Aorta (tissue), 5 donors: ENCODE data around the gene IQSEC1. TPM values are rescaled to one million over a fixed set of nuclear protein-coding genes. Genes with fewer than 3 reads are reported as not detected.

ENCODE experiments used
- ATAC-seq: fragments of 200-7000 bp; cut with Tn5 transposase; one replicate; pipeline ENCODE4 v1.9.1; 2022; ENCODE audit warnings: moderate library complexity; ENCODE audit not compliant: low FRiP score
- DNase-seq, 2 donors: peaks; one replicate each; pipeline ENCODE4 v3.0.0-alpha.2; 2020
- H3K27ac ChIP-seq, 2 donors: one replicate each; pipeline ENCODE4 v1.5.1; 2013; ENCODE audit warnings: low read length in 2 of 2, mild to moderate bottlenecking in 2 of 2, moderate library complexity in 2 of 2, control low read depth in 1 of 2, inconsistent platforms in 1 of 2, low read depth in 1 of 2
- H3K27me3 ChIP-seq, 2 donors: one replicate each; pipeline ENCODE4 v1.6.1; 2013; ENCODE audit warnings: control low read depth in 1 of 2, low read length in 1 of 2, mild to moderate bottlenecking in 1 of 2, moderate library complexity in 1 of 2; ENCODE audit not compliant: insufficient read depth in 2 of 2, control insufficient read depth in 1 of 2
- H3K36me3 ChIP-seq, 2 donors: one replicate each; pipeline ENCODE4 v1.6.1; 2013; ENCODE audit warnings: control low read depth in 1 of 2, low read length in 1 of 2, mild to moderate bottlenecking in 1 of 2; ENCODE audit not compliant: insufficient read depth in 2 of 2, control insufficient read depth in 1 of 2
- H3K4me1 ChIP-seq, 2 donors: one replicate each; pipeline ENCODE4 v1.6.1; 2013; ENCODE audit warnings: low read length in 2 of 2, control low read depth in 1 of 2, mild to moderate bottlenecking in 1 of 2, moderate library complexity in 1 of 2; ENCODE audit not compliant: insufficient read depth in 2 of 2, control insufficient read depth in 1 of 2
- H3K4me3 ChIP-seq, 2 donors: one replicate each; pipeline ENCODE4 v1.5.1; 2013; ENCODE audit warnings: low read length in 2 of 2, control low read depth in 1 of 2, mild to moderate bottlenecking in 1 of 2
- H3K9me3 ChIP-seq: one replicate; pipeline ENCODE4 v1.6.1; 2013; ENCODE audit warnings: mild to moderate bottlenecking, low read length; ENCODE audit not compliant: control insufficient read depth
- WGBS, 2 donors: extraction: QIAGEN DNeasy Blood & Tissue Kit; methylation state at CpG; one replicate each; pipeline ENCODE4 v1.1.7; 2013; 5-methylcytosine and 5-hydroxymethylcytosine counted together
- intact Hi-C, 2 donors: fragments of 100-400 bp; cut with DNase I; formaldehyde crosslinking; loops; one replicate each; pipeline versions ENCODE4 v1.14.2 to v1.15.0; 2022
- polyA plus RNA-seq, 2 donors: library from polyadenylated mRNA; stranded (reverse); fragments of 200-250 nt; gene quantifications; one replicate each; pipeline ENCODE4 v1.2.3, GENCODE V29; 2013
- total RNA-seq, 2 donors: library from RNA; stranded (reverse); fragmentation: NEBNext Ultra II Directional; extraction: Animal tissue kit (Norgen Biotek cat#: 25700); gene quantifications; one replicate each; pipeline ENCODE4 v1.2.1, GENCODE V29; 2021
- donor health status: healthy with polysubstance abuse.
- donor health status: Bipolar disorder and iron deficiency.
- donor health status: DM: no; HTN: no; CAD: no.
- donor health status: DM: no; HTN: no; CAD: no.
- donor health status: DM: yes; HTN: yes; CAD: no.

IQSEC1 gene
- total and polyA plus RNA-seq, 4 donors, result 12.6 to 84.7 (median 49.9) TPM

DNA sequence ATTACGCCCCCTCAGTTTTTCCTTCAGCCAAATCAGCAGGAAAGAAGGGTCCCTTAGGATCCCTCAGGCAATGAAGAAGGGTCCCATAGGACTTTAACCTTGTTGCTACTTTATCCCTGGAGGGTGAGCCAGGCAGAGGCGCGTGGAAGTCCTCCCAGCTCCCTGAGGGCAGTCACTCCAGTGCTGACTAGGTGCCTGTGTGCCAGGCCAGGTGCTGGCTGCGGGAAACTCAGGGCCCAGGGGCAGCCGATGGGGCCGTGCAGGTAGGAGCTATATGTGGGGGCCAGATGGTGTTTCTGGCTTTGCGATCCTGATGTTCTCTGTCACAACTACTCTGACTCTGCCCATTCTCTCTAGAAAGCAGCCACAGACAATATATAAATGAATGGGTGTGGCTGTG, 42.8 kb upstream of the IQSEC1 start:
- Histone ChIP-seq H3K36me3 (no peaks in the 10 kb centered on the region), H3K27me3 (no peaks in the 10 kb centered on the region), H3K4me3 (no peak overlapping the region), H3K9me3 (no peaks in the 10 kb centered on the region), H3K27ac (no peak overlapping the region), H3K4me1 (no peaks in the 10 kb centered on the region)
- WGBS, 2 donors, result 79 to 88% methylated on average over 7 of the region's 7 CpGs
- ATAC-seq (no peak), DNase-seq (peak in 1 of 2 donors; percentile 49)
- intact Hi-C loops, result no loop called here

DNA sequence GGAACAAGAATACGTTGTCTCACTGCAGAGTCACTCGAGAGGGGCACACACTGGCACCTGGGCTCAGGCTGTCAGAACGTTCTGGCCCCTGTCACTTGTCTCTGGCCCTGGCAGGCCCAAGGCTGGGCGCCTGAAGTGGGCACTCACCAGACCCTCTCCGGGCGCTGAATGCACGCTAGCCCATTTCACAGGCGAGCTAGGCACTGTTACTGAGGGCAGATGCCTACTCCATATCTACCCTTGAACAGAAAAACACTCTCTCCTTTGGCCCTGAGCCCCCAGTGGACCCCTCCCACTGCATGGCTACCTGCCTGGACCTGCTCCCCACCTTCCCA, 42.3 kb upstream of the IQSEC1 start:
- ATAC-seq (no peak), DNase-seq (peak in 1 of 2 donors; percentile 59)
- no peaks in the 10 kb centered on the region for H3K36me3 ChIP-seq

DNA sequence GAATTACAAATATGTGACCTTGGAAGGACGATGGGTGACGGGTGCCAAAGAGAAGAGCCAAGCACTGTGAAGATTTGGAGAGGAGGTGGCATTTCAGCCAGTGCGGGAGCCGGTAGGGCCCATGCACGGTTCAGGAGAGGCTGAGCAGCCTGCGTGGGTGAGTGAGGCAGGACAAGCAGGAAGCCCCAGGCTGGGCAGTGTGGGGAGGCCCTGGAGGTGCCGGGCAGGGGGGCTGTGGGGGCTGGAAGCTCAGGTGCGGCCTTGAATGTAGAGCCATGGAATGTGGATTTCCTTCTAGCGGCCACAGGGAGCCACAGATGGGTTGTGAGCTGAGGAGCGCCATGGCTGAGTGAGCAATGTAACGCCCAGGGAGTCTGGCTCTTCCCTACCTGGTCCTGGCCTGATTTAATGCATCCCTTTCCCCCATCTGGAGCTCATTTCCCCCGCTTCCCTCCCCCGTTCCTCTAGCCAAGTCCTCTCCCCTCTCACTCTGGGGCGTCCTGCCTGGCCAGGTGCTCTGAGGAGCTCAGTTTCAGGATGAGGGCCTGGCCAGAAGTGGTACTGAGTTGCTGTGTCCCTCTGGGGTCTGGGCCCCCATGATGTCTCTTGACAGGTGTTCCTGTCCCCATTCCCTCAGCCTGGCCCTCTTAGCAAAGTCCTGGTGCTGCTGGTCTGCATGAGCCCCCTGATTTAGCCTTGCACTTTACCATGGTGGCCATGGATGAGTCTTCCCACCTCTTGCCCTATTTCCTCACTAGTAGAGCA, 41.8 kb upstream of the IQSEC1 start:
- WGBS, 2 donors, result 58 to 71% methylated on average over 14 of the region's 14 CpGs
- H3K36me3 ChIP-seq, result no peaks in the 10 kb centered on the region
- ATAC-seq (no peak), DNase-seq (peak in 1 of 2 donors; percentile 63)
- no peaks in the 10 kb centered on the region for H3K27me3 ChIP-seq
- no peak overlapping the region for H3K4me3 ChIP-seq
- intact Hi-C loops, result no loop called here
- no peaks in the 10 kb centered on the region for H3K9me3 ChIP-seq
- no peaks in the 10 kb centered on the region for H3K4me1 ChIP-seq
- no peak overlapping the region for H3K27ac ChIP-seq

More for the DNA sequence above, 42.3 kb upstream of the IQSEC1 start:
- Histone ChIP-seq H3K4me3 (no peak overlapping the region), H3K9me3 (no peaks in the 10 kb centered on the region), H3K4me1 (no peaks in the 10 kb centered on the region), H3K27me3 (no peaks in the 10 kb centered on the region), H3K27ac (no peak overlapping the region)
- intact Hi-C loops, result no loop called here
- 81 to 85% methylated on average over 8 of the region's 8 CpGs for WGBS, 2 donors

DNA sequence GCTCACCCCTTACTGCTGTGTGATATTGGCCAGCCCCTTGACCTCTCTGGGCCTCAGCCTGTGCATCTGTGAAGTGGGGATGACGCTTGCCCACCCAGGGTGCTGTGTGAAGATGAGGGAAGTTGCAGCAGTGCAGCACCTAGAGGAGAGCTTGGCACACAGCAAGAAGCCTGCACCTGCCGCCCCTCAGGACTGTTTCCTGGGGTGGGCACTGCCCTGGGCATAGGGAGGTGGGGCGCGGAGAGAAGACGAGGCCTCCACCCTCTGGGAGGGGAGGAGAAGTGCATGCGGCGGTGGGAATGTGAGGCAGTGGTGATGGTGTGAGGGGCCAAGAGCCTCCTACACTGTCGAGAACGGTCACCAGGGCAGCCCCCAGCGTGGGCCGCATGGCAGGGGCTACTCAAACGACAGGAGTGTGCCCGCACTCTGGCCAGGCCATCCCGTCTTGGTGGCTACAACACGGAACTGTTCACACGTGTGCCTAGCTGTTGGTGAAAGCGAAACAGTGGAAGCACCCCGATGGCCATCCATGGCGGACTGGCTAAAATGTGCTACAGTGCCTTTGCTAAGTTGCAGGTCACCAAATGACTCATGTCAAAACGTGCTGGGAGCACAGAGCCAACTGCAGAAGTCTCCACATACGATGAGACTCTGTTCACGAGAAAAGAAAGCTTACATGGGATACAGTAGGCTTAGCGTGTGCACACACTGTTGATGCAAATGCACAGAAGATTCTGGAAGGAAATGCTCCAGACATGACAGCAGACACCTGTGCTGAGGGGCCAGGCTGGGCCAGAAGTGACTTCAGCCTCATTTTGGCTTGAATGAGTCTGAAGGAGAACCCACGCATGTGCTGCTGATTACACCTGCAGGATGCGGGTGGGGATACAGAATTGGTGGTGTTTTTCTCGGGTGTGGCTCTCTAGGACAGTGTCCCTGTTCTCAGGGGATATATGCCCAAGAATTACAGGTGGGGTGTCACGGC, 40.4 kb upstream of the IQSEC1 start:
- intact Hi-C loops, result no loop called here
- no peaks in the 10 kb centered on the region for H3K27me3 ChIP-seq
- no peak overlapping the region for H3K27ac ChIP-seq
- H3K9me3 ChIP-seq, result no peaks in the 10 kb centered on the region
- H3K4me1 ChIP-seq, result no peaks in the 10 kb centered on the region
- H3K36me3 ChIP-seq, result no peaks in the 10 kb centered on the region
- ATAC-seq (no peak), DNase-seq (peak; percentile 35 to 63)
- H3K4me3 ChIP-seq, result no peak overlapping the region
- 75 to 78% methylated on average over 26 to 27 of the region's 27 CpGs for WGBS, 2 donors

DNA sequence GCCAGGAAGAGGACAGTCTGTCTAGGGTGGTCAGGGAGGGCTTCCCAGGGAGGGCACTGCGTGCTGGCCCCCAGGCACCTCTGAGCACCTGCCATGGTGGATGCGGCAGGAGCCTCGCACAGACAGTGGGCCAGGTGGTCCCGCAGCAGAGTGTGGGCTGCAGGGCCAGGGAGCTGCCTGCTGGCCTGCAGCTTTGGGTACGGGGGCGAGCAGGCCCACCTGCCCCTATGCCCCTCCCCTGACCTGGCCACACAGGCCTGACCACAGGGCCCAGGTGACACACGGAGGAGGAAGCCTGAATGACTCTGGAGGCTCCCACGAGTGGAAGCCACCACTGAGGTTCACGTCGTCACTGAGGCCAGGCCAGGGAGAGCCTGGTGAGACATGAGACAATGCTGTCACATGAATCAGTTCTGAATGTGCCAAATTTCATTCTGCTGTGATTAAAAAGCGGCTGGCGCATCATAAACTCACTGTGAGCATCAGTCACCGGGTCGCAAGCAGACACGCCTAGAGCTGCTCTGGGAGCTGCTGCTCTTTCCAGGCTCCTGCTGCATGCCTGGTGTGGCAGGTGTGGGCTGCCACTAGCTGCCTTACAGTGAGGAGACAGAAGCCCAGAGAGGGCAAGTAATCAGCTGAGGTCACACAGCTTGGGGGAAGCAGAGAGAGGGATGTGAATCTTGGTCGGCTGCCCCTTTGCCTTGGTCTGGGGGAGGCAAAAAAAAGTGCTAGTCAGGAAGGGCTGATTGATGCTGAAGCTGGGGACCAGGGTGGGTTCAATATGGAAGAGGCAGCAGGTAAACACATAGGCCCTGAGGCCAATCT, 39.5 kb upstream of the IQSEC1 start:
- ATAC-seq (no peak), DNase-seq (peak; percentile 24 to 68)
- Histone ChIP-seq H3K4me3 (no peak overlapping the region), H3K27me3 (no peaks in the 10 kb centered on the region), H3K4me1 (no peaks in the 10 kb centered on the region), H3K9me3 (no peaks in the 10 kb centered on the region), H3K36me3 (no peaks in the 10 kb centered on the region), H3K27ac (no peak overlapping the region)
- WGBS, 2 donors, result 77 to 82% methylated on average over 15 to 16 of the region's 16 CpGs
- intact Hi-C loops, result no loop called here

DNA sequence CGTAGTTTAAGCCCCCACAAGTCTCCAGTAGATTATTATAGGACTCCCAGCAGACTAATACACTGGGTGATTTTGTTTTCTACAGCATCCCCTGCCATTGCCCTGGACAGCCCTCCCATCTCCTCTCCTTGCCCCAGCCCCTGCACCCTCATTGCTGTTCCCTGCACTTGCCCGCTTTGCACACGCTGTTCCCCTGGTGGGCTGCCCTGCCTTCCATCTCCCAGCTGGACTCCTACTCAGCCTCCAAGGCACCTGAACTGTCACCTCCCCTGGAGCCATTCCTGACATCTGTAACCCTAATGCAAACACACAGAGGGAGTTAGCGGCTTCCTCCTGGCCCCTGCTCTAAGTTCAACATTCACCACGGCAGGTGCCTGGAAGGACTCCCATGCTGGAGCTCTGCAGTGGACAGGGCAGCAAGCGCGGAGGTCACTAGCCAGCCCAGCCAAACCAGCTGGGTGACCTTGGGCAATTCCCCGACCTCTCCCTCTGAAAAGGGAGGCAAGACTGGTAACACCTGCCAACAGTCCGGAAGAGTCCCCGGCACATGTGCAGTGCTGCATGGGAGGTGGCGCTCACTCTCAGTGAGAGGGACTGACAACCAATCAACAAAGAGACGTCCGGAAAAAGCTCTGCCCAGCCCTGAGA, 38.8 kb upstream of the IQSEC1 start:
- no peak overlapping the region for H3K27ac ChIP-seq
- H3K4me3 ChIP-seq, result no peak overlapping the region
- no peaks in the 10 kb centered on the region for H3K9me3 ChIP-seq
- no peaks in the 10 kb centered on the region for H3K36me3 ChIP-seq
- WGBS, 2 donors, result 59 to 67% methylated on average over 13 of the region's 13 CpGs
- no peaks in the 10 kb centered on the region for H3K27me3 ChIP-seq
- intact Hi-C loops, result no loop called here
- ATAC-seq (no peak), DNase-seq (peak in 1 of 2 donors; percentile 61)
- H3K4me1 ChIP-seq, result no peaks in the 10 kb centered on the region

DNA sequence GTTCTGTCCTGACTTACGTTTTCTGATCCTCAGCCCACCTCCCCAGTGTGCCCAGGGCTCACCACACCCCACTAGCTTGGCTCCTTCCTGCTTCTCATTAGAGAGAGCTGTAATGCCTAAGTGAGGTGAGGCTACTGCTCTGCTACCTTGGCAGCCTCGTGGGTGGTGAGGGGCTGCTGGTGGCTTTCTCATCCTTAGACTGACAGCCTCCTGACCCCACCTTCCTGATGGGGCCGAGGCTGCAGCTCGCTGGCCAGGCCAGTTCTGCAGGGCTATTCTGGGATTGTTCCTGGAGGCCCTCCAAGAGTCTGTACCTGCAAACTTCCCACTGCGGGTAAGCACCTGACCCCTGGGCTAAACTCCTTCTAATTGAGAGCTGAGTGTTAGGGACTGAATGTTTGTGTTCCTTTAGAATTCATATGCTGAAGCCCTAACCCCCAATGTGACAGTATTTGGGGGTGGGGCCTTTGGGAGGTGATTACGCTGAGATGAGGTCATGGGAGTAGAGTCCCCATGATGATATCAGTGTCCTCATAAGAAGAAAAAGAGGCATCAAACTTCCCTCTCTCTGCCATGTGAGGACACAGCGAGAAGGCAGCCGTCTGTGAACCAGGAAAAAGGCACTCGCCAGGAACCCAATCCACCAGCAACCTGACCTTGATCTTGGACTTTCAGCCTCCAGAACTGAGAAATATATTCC, 38.1 kb upstream of the IQSEC1 start:
- no peaks in the 10 kb centered on the region for H3K27me3 ChIP-seq
- H3K4me1 ChIP-seq, result no peaks in the 10 kb centered on the region
- ATAC-seq (no peak), DNase-seq (peak in 1 of 2 donors; percentile 35)
- no peaks in the 10 kb centered on the region for H3K9me3 ChIP-seq
- no peak overlapping the region for H3K27ac ChIP-seq
- no peak overlapping the region for H3K4me3 ChIP-seq
- H3K36me3 ChIP-seq, result no peaks in the 10 kb centered on the region
- intact Hi-C loops, result no loop called here
- 54 to 57% methylated on average over 9 of the region's 9 CpGs for WGBS, 2 donors
